IPS-20b (cell line): ENCODE results near the gene FBXL20.
"Not testable (repeated sequence)": the region's sequence is repeated elsewhere in the genome, so short reads cannot be mapped to it uniquely, and the experiment has no call there.

Source experiments
- H3K27ac ChIP-seq: one replicate; pipeline ENCODE4 v1.5.1; 2013; ENCODE audit warnings: low read length
- H3K27me3 ChIP-seq: 2 replicates; pipeline ENCODE4 v1.6.1; 2013; ENCODE audit warnings: mild to moderate bottlenecking, low read length, inconsistent platforms; ENCODE audit not compliant: insufficient read depth
- H3K36me3 ChIP-seq: 2 replicates; pipeline ENCODE4 v1.6.1; 2013; ENCODE audit warnings: low read depth, mild to moderate bottlenecking, inconsistent platforms, low read length, moderate library complexity; ENCODE audit not compliant: insufficient read depth
- H3K4me1 ChIP-seq: 2 replicates; pipeline ENCODE4 v1.6.1; 2013; ENCODE audit warnings: mild to moderate bottlenecking, control low read depth, inconsistent platforms, low read length, moderate library complexity; ENCODE audit not compliant: insufficient read depth
- H3K4me3 ChIP-seq: 2 replicates; pipeline ENCODE4 v1.5.1; 2013; ENCODE audit warnings: mild to moderate bottlenecking, low read length, inconsistent platforms
- H3K9ac ChIP-seq: 2 replicates; pipeline ENCODE4 v1.6.1; 2013; ENCODE audit warnings: low read depth, mild to moderate bottlenecking, inconsistent platforms, low read length, moderate library complexity
- H3K9me3 ChIP-seq: 2 replicates; pipeline ENCODE4 v1.6.1; 2013; ENCODE audit warnings: mild to moderate bottlenecking, low read depth, low read length, inconsistent platforms; ENCODE audit not compliant: insufficient read depth

FBXL20 gene

GRCh38 chr17:39276113-39276512 lies 125.3 kb downstream of the FBXL20 start:
- Histone ChIP-seq H3K36me3 (no peaks in the 10 kb centered on the region), H3K9me3 (no peaks in the 10 kb centered on the region), H3K9ac (no peak overlapping the region), H3K4me1 (no peaks in the 10 kb centered on the region), H3K4me3 (no peak overlapping the region), H3K27ac (no peak overlapping the region), H3K27me3 (no peaks in the 10 kb centered on the region)

- Histone ChIP-seq H3K36me3 (0 out of 2 replicates have a peak, but pooled peaks cover 4% of the 10 kb centered on the region), H3K27ac (no peak overlapping the region), H3K9ac (no peak overlapping the region)
Measured at GRCh38 chr17:39271546-39271945, 129.9 kb downstream of the FBXL20 start.

GRCh38 chr17:39270923-39271322 lies 130.5 kb downstream of the FBXL20 start:
- Histone ChIP-seq H3K4me1 (no peaks in the 10 kb centered on the region), H3K27ac (no peak overlapping the region), H3K4me3 (no peak overlapping the region), H3K9ac (no peak overlapping the region), H3K9me3 (no peaks in the 10 kb centered on the region), H3K27me3 (no peaks in the 10 kb centered on the region), H3K36me3 (0 out of 2 replicates have a peak, but pooled peaks cover 4% of the 10 kb centered on the region)

More at GRCh38 chr17:39271546-39271945, 129.9 kb downstream of the FBXL20 start:
- Histone ChIP-seq H3K4me3 (no peak overlapping the region), H3K4me1 (no peaks in the 10 kb centered on the region), H3K9me3 (no peaks in the 10 kb centered on the region), H3K27me3 (no peaks in the 10 kb centered on the region)

- Histone ChIP-seq H3K4me3 (no peak overlapping the region), H3K27ac (no peak overlapping the region), H3K4me1 (no peaks in the 10 kb centered on the region), H3K9ac (no peak overlapping the region), H3K27me3 (no peaks in the 10 kb centered on the region), H3K36me3 (peaks cover 16% of the 10 kb centered on the region), H3K9me3 (no peaks in the 10 kb centered on the region)
Measured at GRCh38 chr17:39264119-39264518, 137.3 kb downstream of the FBXL20 start.

- Histone ChIP-seq H3K27ac (peak overlapping the region; percentile 60), H3K4me3 (no peak overlapping the region), H3K36me3 (peaks cover 19% of the 10 kb centered on the region)
Measured at GRCh38 chr17:39261286-39261685, 140.1 kb downstream of the FBXL20 start.

GRCh38 chr17:39252788-39253460 lies 148.5 kb downstream of the FBXL20 start:
- no peak overlapping the region for H3K4me3 ChIP-seq
- no peaks in the 10 kb centered on the region; the same call in 1 of the 2 replicates for H3K4me1 ChIP-seq
- H3K36me3 ChIP-seq = peaks cover 4% of the 10 kb centered on the region; the same call in 1 of the 2 replicates
- H3K27ac ChIP-seq = no peak overlapping the region
- H3K27me3 ChIP-seq = no peaks in the 10 kb centered on the region
- H3K9ac ChIP-seq = peak overlapping the region; percentile 37; the same call in 1 of the 2 replicates
- H3K9me3 ChIP-seq = no peaks in the 10 kb centered on the region

More at GRCh38 chr17:39261286-39261685, 140.1 kb downstream of the FBXL20 start:
- Histone ChIP-seq H3K4me1 (no peaks in the 10 kb centered on the region), H3K27me3 (no peaks in the 10 kb centered on the region), H3K9ac (no peak overlapping the region), H3K9me3 (no peaks in the 10 kb centered on the region)

- H3K9me3 ChIP-seq = no peaks in the 10 kb centered on the region
- H3K27ac ChIP-seq = no peak overlapping the region
- H3K27me3 ChIP-seq = no peaks in the 10 kb centered on the region
- no peak overlapping the region for H3K9ac ChIP-seq
- H3K4me3 ChIP-seq = no peak overlapping the region
- H3K36me3 ChIP-seq = no peaks in the 10 kb centered on the region
- no peaks in the 10 kb centered on the region; the same call in 1 of the 2 replicates for H3K4me1 ChIP-seq
Measured at GRCh38 chr17:39251997-39252396, 149.4 kb downstream of the FBXL20 start.

GRCh38 chr17:39250076-39250475 lies 151.3 kb downstream of the FBXL20 start:
- H3K36me3 ChIP-seq, H3K27me3 ChIP-seq, H3K4me1 ChIP-seq, H3K27ac ChIP-seq, H3K9me3 ChIP-seq, H3K9ac ChIP-seq, H3K4me3 ChIP-seq: not testable (repeated sequence)

- no peak overlapping the region for H3K9ac ChIP-seq
- no peaks in the 10 kb centered on the region for H3K9me3 ChIP-seq
- H3K4me1 ChIP-seq = peaks cover 4% of the 10 kb centered on the region; the same call in 1 of the 2 replicates
Measured at GRCh38 chr17:39246274-39246673, 155.2 kb downstream of the FBXL20 start.

GRCh38 chr17:39244600-39245570 lies 156.5 kb downstream of the FBXL20 start:
- H3K4me3 ChIP-seq = no peak overlapping the region
- peaks cover 4% of the 10 kb centered on the region; the same call in 1 of the 2 replicates for H3K4me1 ChIP-seq

More at GRCh38 chr17:39246274-39246673, 155.2 kb downstream of the FBXL20 start:
- Histone ChIP-seq H3K27me3 (no peaks in the 10 kb centered on the region), H3K36me3 (no peaks in the 10 kb centered on the region), H3K27ac (no peak overlapping the region), H3K4me3 (no peak overlapping the region)

GRCh38 chr17:39244016-39244599 lies 157.3 kb downstream of the FBXL20 start:
- peaks cover 4% of the 10 kb centered on the region; the same call in 1 of the 2 replicates for H3K4me1 ChIP-seq
- no peaks in the 10 kb centered on the region for H3K36me3 ChIP-seq
- H3K27ac ChIP-seq = no peak overlapping the region
- H3K27me3 ChIP-seq = no peaks in the 10 kb centered on the region
- no peak overlapping the region for H3K4me3 ChIP-seq
- no peaks in the 10 kb centered on the region for H3K9me3 ChIP-seq
- no peak overlapping the region for H3K9ac ChIP-seq

More at GRCh38 chr17:39244600-39245570, 156.5 kb downstream of the FBXL20 start:
- no peaks in the 10 kb centered on the region for H3K36me3 ChIP-seq
- H3K27ac ChIP-seq = no peak overlapping the region
- H3K27me3 ChIP-seq = no peaks in the 10 kb centered on the region
- H3K9ac ChIP-seq = no peak overlapping the region
- no peaks in the 10 kb centered on the region for H3K9me3 ChIP-seq
